ENCODE data around the gene NCK2.
"Not testable (repeated sequence)": the region's sequence is repeated elsewhere in the genome, so short reads cannot be mapped to it uniquely, and the experiment has no call there.

NCK2 gene

GRCh38 chr2:105877945-105878344 is 133.2 kb downstream of the NCK2 start:
- no peak for DNase-seq

DNA sequence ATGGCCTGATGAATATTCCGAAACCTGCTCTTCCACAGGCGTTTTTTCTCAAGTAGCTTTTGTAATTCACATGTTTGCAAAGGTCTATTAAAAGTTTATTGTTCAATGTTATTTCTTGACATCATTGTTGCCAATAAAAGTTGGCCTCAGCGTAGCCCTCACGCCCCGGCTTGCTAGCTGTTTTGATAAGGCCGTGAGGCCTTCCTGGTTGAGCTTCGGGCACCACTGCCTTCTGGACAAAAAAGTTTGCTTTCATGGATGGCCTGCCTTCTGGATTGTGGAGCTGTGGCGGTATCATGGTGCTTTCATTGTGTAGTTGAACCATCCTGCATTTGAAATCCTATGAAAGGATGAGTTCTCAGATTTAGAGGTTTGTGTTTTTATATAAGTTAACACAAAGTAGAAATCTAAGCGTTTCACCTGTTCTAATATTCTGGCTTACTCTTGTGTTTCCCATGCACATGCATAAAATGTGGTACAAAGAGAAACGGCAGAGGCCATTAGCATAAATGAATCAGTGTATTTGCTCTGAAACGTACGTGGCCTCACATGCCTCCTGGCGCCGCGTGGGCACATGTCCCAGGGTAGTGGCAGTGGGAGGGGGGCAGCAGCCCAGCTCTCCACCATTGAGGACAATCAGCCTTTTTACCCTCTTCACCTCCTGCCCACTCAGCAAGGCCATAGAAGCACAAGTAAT is 134.5 kb downstream of the NCK2 start:
- DNase-seq: no peak

DNA sequence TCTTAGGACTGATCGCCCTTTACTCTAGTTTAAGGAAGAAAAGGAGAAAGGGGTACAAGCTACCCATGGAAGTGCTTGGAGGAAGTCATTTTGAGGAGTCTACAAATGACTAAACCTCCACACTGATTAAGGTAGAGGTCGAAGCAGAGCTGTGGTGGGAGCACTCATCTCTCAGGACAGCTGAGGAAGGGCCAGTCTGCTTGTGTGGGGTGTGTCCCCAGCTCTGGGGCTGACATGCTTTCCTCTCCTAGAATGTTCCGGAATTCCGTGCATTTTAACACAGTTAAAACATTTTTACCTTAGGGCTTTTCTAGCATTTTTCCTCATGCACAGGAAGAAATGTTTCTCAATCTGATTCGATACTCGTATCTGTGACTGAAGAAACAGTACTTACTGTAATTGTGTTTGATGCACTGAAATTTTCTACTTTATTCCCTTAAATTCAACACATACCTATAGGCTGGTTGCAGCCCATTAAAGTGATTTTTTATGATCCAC is 135.1 kb downstream of the NCK2 start:
- no peak for DNase-seq

GRCh38 chr2:105880637-105881036 is 135.9 kb downstream of the NCK2 start:
- DNase-seq: no peak

- no peak for DNase-seq
Measured at GRCh38 chr2:105881286-105882136, 136.8 kb downstream of the NCK2 start.

- no peak for DNase-seq
Measured at GRCh38 chr2:105882341-105882740, 137.6 kb downstream of the NCK2 start.

DNA sequence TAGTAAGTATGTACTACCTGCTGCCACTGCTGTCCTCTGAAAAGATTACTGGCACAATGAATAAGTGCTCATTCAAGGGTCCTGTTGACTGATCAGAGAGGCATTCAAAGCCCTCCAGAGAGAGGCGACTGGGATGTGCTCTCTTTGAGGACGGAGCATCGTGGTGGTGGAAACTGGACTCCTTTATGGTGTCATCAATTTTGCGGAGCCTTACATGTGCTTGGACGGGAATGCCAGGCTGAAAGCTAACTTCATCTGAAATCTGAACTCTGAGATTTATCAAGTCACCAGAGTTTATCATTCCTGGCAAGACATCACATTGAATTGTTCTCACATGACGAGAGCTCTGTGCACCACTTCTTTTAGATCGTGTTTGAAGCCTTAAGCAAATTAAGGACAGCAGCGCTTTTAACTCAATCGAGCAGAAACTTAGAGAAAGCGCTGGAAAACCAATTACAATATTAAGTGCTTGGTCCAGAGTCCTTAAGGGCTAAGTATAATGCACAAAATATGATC is 138.3 kb downstream of the NCK2 start:
- no peak for DNase-seq

- DNase-seq: no peak
Measured at GRCh38 chr2:105883911-105884694, 139.4 kb downstream of the NCK2 start.

DNA sequence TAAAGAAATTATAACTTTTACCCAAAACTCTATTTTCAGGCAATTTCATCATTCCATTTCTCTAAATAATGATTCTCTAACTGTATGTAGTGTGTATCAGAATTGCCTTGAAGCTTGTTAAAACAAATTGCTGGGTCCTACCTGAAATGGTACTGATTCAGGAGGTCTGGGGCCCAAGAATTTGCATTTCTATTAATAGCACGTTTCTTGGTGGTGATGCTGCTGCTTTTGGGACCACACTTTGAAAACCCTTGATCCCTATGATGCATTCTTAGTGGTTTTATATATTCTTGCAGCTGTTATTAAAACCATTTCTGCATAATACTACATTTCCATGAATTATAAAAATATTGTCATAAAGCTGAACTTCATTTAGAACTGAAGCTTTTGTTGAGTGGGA is 140.7 kb downstream of the NCK2 start:
- DNase-seq: no peak

- no peak for DNase-seq
Measured at GRCh38 chr2:105886029-105886454, 141.3 kb downstream of the NCK2 start.

- DNase-seq: no peak
Measured at GRCh38 chr2:105886687-105887086, 142.0 kb downstream of the NCK2 start.

- no peak for DNase-seq
Measured at GRCh38 chr2:105887256-105887655, 142.5 kb downstream of the NCK2 start.

GRCh38 chr2:105888625-105889024 is 143.9 kb downstream of the NCK2 start:
- DNase-seq: no peak

DNA sequence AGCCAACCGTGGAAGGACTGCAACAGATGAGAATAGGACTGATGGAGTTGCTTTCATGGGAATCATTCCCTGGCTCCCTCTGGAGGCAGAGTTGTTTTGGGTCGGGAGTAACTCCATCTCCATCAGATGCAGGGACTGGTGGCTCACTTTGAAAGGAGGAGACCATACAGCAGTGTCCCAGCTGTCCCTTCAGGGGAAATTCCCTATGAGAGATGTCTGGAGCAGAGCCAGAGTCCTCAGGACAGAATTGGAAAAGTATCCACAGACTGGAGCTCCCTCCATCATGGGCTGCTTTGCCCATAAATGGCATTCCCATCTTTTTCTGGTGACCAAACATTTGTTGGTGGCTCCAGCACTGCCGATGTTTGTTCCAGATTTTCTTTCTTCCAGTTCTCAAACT is 144.3 kb downstream of the NCK2 start:
- no peak for DNase-seq

- DNase-seq: no peak
Measured at GRCh38 chr2:105890111-105890510, 145.4 kb downstream of the NCK2 start.

- no peak for DNase-seq
Measured at GRCh38 chr2:105890856-105891255, 146.1 kb downstream of the NCK2 start.

DNA sequence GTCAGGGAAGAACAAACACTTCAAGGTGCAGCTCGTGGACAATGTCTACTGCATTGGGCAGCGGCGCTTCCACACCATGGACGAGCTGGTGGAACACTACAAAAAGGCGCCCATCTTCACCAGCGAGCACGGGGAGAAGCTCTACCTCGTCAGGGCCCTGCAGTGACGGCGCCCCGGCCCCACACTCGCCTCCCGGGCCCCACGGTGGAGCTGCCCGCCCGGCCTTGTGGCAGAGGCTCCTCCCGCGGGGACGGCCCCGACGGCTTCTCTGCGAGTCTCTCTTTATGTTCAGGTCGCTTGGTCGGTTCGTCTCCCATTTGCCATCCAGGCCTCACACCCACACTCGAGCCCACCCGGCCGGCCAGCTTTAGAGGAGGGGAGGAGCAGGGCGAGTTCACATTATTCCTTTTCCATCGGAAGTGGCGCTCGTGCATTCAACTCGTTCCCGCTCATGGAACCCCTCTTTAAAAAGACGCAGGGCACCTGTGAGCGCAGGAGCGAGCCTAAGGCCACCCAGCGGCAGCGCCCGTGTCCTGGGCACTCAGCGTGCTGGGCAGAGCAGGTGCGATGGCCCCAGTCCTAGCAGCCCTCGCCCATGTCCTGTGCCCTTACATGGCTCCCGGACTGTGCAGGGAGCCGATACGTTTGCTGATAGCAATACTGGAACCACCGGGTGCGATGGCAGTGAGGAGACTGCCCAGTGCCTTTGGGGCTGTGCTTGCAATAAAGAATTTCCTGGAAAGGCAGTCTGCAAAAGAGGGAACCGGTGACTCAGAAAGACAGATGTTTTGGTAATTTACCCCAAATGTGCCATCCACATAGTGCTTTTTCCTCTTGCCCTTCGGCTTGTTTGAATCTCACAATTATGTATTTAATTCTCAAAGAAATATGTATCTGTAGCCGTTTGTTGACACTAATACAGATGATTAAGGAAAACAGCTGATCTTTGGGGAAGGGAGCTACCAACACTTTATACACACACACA is 148.6 kb downstream of the NCK2 start:
- DNase-seq: no peak

GRCh38 chr2:105894327-105894944 is 149.7 kb downstream of the NCK2 start:
- no peak for DNase-seq

DNA sequence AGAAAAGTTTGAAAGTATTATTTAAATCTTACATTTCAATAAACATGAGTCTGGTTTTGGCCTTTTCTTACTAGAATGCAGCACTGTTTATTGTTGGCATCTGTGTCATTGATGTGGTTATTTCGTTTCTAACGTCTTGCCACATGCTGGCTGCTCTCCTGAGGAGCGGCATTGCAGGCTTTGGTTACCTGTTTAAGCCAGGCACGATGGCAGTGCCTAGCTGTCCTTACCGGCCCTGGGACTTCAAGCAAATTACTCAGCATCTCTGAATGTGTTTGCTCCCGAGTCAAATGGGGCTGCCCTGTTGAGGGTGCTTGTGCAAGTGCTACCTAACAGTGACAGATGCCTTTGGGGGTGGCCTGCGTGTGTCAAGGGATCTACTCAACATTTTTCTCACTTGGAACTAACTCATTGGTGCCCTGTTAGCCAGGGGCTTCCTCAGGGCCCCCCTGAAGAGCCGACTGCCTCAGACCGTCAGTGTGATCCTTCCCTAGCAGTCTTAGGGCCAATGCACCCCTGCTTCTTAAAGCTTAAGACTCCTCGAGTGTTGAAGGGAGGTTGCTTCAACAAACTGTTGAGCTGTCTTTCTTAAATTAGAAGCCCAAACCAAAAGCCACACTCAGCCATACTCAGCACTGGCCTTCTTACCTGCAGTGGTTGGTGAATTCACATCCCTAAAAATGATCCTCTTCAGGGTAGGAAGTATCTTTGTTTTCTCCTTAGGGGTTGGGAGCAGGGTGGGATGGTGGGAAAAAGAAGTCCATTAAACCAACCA is 151.5 kb downstream of the NCK2 start:
- DNase-seq: no peak

GRCh38 chr2:105896765-105897163 is 152.1 kb downstream of the NCK2 start:
- DNase-seq: no peak

DNA sequence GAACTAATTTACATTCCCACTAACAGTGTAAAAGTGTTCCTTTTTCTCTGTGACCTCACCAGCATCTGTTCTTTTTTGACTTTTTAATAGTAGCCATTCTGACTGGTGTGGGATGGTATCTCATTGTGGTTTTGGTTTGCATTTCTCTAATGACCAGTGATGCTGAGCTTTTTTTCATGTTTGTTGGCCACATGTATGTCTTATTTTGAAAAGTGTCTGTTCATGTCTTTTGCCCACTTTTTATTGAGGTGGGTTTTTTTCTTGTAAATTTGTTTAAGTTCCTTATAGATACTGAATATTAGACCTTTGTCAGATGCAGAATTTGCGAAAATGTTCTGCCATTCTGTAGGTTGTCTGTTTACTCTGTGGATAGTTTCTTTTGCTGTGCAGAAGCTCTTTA is 153.0 kb downstream of the NCK2 start:
- not testable (repeated sequence) for DNase-seq

All from activated CD4-positive, CD25-positive, alpha-beta regulatory T cell (primary cell).